Natural killer cell treated with Interleukin-12 subunit alpha and Interleukin-12 subunit beta and Interleukin-15 and Interleukin-18, amount 100 ng/mL, for 72 hours (primary cell): ENCODE measurements around the gene LY9. TPM values are rescaled to one million over a fixed set of nuclear protein-coding genes. Genes with fewer than 3 reads are reported as not detected.

ENCODE experiments used
- ATAC-seq, 2 donors: fragments of 150-1000 bp; cut with Tn5 transposase in 1 of 2; sonication (Bioruptor Pico), chemical (Tn5 transposase) in 1 of 2; 2 replicates each; pipeline ENCODE4 v1.10.0; 2021
- DNase-seq: peaks from one replicate; pipeline ENCODE4 v3.0.0; 2022; ENCODE audit warnings: low spot score
- H3K27ac Mint-ChIP-seq, 2 donors: 1 replicate in 1 of 2; 2 replicates in 1 of 2; pipeline ENCODE4 v1.8.0; 2022; ENCODE audit warnings: mixed read lengths in 2 of 2, mild to moderate bottlenecking in 1 of 2, moderate library complexity in 1 of 2
- H3K27me3 Mint-ChIP-seq, 2 donors: 1 replicate in 1 of 2; 2 replicates in 1 of 2; pipeline ENCODE4 v1.8.0; 2022; ENCODE audit warnings: mixed read lengths in 2 of 2
- H3K36me3 Mint-ChIP-seq: one replicate; pipeline ENCODE4 v1.8.0; 2022; ENCODE audit warnings: mixed read lengths
- H3K4me1 Mint-ChIP-seq, 2 donors: 1 replicate in 1 of 2; 2 replicates in 1 of 2; pipeline ENCODE4 v1.8.0; 2022; ENCODE audit warnings: low read depth in 2 of 2, mixed read lengths in 2 of 2, mild to moderate bottlenecking in 1 of 2
- H3K4me3 Mint-ChIP-seq: one replicate; pipeline ENCODE4 v1.8.0; 2022; ENCODE audit warnings: mixed read lengths
- H3K9me3 Mint-ChIP-seq: 2 replicates; pipeline ENCODE4 v1.8.0; 2022; ENCODE audit warnings: mixed read lengths
- total RNA-seq, 2 donors: library from RNA; stranded (reverse); gene quantifications; one replicate each; pipeline ENCODE4 v1.2.3, GENCODE V29; 2022

The LY9 gene
- total RNA-seq, 2 donors from 2014 or later, result 0.92 to 1.2 TPM

DNA sequence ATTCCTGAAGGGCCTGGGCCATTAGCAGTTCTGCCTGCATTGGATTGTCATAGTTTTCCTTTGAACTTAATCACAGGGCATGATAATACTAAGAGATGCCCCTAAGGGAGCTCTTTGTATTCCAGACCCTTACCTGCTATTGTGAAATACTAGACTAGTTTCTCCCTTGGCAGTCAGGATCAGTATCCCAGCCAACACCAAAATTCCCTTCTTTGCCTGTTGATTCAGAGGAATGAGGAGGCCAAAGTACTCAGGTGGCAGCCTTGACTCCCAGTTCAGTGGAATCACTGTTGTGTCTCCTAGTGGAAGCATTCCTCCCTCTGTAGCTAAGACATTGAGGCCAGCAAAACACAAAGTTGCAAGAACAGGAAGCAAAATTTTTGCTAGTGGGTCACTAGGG lies 36.2 kb upstream of the LY9 start:
- Mint-ChIP-seq H3K4me1 (peaks cover 73 to 75% of the 10 kb centered on the region in 2 donors), H3K9me3 (peaks cover 15% of the 10 kb centered on the region), H3K4me3 (no peak overlapping the region), H3K36me3 (peaks cover 31% of the 10 kb centered on the region), H3K27me3 (no peaks in the 10 kb centered on the region), H3K27ac (peak overlapping the region; percentile 93)
- no peak for DNase-seq
- ATAC-seq, result no peak

DNA sequence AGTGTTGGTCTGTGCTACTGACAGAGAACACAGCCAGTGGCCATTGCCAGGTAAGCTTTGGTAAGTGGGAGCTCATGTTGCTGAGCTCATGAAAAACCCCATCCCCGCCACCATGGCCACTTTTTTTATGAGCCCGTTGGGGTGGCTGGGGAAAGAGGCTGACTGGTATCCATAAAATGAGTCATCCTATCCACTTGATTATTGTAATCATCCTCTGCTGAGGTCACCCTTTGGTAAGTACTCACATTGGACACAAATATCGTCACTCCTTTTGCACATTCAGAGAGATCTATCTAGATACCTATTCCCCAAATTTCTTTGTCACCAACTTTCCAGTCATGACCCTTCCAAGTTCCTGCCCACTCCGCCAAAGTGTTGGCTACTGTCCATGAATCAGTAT lies 34.9 kb upstream of the LY9 start:
- no peaks in the 10 kb centered on the region for H3K27me3 Mint-ChIP-seq
- H3K27ac Mint-ChIP-seq, result peak overlapping the region; percentile 36 to 93
- peak overlapping the region; percentile 11 for H3K4me3 Mint-ChIP-seq
- ATAC-seq (no peak), DNase-seq (no peak)
- peaks cover 36% of the 10 kb centered on the region for H3K36me3 Mint-ChIP-seq
- H3K9me3 Mint-ChIP-seq, result peaks cover 15% of the 10 kb centered on the region
- peaks cover 70 to 71% of the 10 kb centered on the region in 2 donors for H3K4me1 Mint-ChIP-seq

- peak overlapping the region; percentile 36 to 93 for H3K27ac Mint-ChIP-seq
- DNase-seq, result no peak
- no peaks in the 10 kb centered on the region for H3K27me3 Mint-ChIP-seq
- H3K36me3 Mint-ChIP-seq, result peaks cover 40% of the 10 kb centered on the region
- no peak for ATAC-seq
- peak overlapping the region; percentile 11 for H3K4me3 Mint-ChIP-seq
- peaks cover 70% of the 10 kb centered on the region in 2 donors for H3K4me1 Mint-ChIP-seq
- peaks cover 15% of the 10 kb centered on the region for H3K9me3 Mint-ChIP-seq
These were observed 34.1 kb upstream of the LY9 start for GRCh38 chr1:160761886-160762285.

- peaks cover 64 to 67% of the 10 kb centered on the region in 2 donors for H3K4me1 Mint-ChIP-seq
- H3K27me3 Mint-ChIP-seq, result no peaks in the 10 kb centered on the region
- H3K27ac Mint-ChIP-seq, result peak overlapping the region in 1 of 2 donors; percentile 93
- no peak for DNase-seq
- no peak overlapping the region for H3K4me3 Mint-ChIP-seq
- H3K36me3 Mint-ChIP-seq, result peaks cover 37% of the 10 kb centered on the region
- no peak for ATAC-seq
- H3K9me3 Mint-ChIP-seq, result peaks cover 12% of the 10 kb centered on the region
These were observed 32.0 kb upstream of the LY9 start for GRCh38 chr1:160763993-160764392.

DNA sequence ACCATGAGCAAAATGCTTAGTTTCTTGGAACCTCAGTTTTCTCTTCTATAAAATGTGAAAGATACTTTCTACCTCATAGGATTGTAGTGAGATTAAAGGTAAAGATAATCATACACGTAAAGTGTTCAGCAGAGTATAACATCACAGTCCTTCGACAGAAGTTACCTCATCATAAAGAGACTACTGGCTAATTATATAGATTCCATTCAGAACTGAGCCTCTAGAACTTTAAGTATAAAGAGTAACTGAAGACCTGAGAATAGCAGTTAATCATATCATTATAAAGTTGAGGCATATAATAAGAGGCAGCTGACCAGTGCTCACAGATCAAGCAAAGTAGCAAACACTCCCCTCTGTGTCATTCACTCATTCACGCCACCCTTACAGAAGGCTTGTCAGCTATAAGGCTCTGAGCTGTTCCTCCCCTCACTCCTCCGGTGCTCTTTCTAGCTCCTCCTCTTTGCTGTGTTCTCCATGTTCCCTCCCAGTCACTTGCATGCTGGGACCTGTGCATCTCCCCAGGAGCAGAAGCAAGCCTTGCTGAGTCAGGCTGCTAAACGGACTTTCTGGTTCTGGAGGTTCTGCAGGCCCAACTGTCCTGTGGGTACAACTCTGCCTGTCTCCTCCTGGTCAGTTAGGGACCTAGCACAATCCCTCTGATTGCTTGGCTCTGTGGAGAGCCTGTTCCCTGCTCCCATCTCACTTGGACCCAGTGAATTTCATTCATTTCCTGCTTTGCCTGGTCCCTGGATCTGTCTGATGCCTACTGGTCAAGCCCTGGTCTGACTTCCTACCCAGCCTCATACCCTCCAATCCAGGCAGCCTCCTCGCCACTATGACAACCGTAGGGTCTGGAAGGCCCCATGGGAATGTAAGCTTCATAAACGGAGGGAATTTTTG lies 28.3 kb upstream of the LY9 start:
- Mint-ChIP-seq H3K36me3 (peaks cover 25% of the 10 kb centered on the region), H3K4me3 (peak overlapping the region; percentile 91), H3K9me3 (peaks cover 6% of the 10 kb centered on the region), H3K4me1 (peaks cover 65% of the 10 kb centered on the region in 2 donors), H3K27me3 (no peaks in the 10 kb centered on the region), H3K27ac (peak overlapping the region; percentile 97 to 100)
- peak; percentile 82 to 89 for ATAC-seq
- peak; percentile 74 for DNase-seq

GRCh38 chr1:160768295-160768657 lies 27.7 kb upstream of the LY9 start:
- Mint-ChIP-seq H3K27ac (peak overlapping the region; percentile 97 to 100), H3K27me3 (no peaks in the 10 kb centered on the region), H3K4me3 (peak overlapping the region; percentile 91), H3K36me3 (peaks cover 25% of the 10 kb centered on the region), H3K4me1 (peaks cover 59 to 60% of the 10 kb centered on the region in 2 donors), H3K9me3 (peaks cover 6% of the 10 kb centered on the region)
- ATAC-seq, result peak; percentile 88 to 89
- peak; percentile 87 for DNase-seq

DNA sequence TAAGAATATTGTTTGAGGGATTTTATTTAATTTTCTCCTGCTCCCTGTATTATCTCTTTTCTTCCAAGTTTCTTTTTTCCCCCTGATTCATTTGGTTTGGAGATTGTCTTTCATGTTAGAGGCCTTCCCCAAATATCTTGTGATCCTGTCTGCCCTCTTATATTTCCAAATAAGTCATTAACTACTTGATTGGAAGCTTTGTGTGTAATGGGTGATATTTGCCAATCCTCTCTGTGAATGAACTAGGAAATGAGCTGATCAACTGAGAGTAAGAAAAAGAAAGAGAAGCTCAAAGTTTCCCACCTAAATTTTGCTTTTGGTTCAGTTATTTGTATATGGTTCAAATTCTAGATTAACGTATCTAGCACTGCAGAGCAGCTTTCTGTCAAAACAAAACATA lies 23.6 kb upstream of the LY9 start:
- no peak for ATAC-seq
- peaks cover 8% of the 10 kb centered on the region for H3K36me3 Mint-ChIP-seq
- H3K4me1 Mint-ChIP-seq, result peaks cover 53 to 68% of the 10 kb centered on the region in 2 donors
- H3K4me3 Mint-ChIP-seq, result peak overlapping the region; percentile 5
- peak overlapping the region; percentile 62 to 100 for H3K27ac Mint-ChIP-seq
- H3K9me3 Mint-ChIP-seq, result no peaks in the 10 kb centered on the region
- peaks cover 0 to 3% of the 10 kb centered on the region in 2 donors for H3K27me3 Mint-ChIP-seq
- no peak for DNase-seq

GRCh38 chr1:160773093-160773492 lies 22.9 kb upstream of the LY9 start:
- Mint-ChIP-seq H3K36me3 (peaks cover 8% of the 10 kb centered on the region), H3K4me1 (peaks cover 50 to 65% of the 10 kb centered on the region in 2 donors), H3K9me3 (no peaks in the 10 kb centered on the region), H3K4me3 (no peak overlapping the region), H3K27me3 (peaks cover 0 to 3% of the 10 kb centered on the region in 2 donors), H3K27ac (peak overlapping the region; percentile 62 to 75)
- DNase-seq (no peak), ATAC-seq (no peak)

GRCh38 chr1:160774886-160775719 lies 20.9 kb upstream of the LY9 start:
- Mint-ChIP-seq H3K4me1 (peaks cover 41 to 58% of the 10 kb centered on the region in 2 donors), H3K4me3 (peak overlapping the region; percentile 28), H3K27me3 (peaks cover 0 to 3% of the 10 kb centered on the region in 2 donors), H3K27ac (peak overlapping the region; percentile 56 to 75), H3K9me3 (no peaks in the 10 kb centered on the region), H3K36me3 (peaks cover 8% of the 10 kb centered on the region)
- DNase-seq, result no peak
- peak in 1 of 2 donors; percentile 56 for ATAC-seq

DNA sequence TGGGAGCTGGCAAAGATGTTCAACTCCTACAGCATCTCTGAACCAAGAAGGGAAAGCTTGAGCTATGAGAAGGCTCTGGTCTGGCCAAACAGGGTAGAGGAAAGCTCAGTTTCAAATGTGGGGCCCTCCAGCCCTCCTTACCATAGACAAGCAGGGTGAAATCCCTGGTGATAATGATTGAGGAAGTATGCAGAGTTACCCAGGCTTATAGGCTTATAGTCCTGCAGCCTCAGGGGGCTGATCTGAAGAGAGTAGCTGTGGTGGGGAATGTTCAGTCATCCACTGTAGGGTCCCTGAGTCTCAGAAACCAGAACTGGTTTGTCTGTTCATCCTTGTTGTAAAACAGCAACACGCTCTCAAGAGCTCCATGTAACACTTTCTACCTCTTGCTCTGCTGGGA lies 19.8 kb upstream of the LY9 start:
- DNase-seq (no peak), ATAC-seq (no peak)
- Mint-ChIP-seq H3K9me3 (no peaks in the 10 kb centered on the region), H3K27ac (peak overlapping the region; percentile 56 to 75), H3K4me1 (peaks cover 32 to 48% of the 10 kb centered on the region in 2 donors), H3K36me3 (peaks cover 8% of the 10 kb centered on the region), H3K4me3 (no peak overlapping the region), H3K27me3 (peaks cover 0 to 3% of the 10 kb centered on the region in 2 donors)

DNA sequence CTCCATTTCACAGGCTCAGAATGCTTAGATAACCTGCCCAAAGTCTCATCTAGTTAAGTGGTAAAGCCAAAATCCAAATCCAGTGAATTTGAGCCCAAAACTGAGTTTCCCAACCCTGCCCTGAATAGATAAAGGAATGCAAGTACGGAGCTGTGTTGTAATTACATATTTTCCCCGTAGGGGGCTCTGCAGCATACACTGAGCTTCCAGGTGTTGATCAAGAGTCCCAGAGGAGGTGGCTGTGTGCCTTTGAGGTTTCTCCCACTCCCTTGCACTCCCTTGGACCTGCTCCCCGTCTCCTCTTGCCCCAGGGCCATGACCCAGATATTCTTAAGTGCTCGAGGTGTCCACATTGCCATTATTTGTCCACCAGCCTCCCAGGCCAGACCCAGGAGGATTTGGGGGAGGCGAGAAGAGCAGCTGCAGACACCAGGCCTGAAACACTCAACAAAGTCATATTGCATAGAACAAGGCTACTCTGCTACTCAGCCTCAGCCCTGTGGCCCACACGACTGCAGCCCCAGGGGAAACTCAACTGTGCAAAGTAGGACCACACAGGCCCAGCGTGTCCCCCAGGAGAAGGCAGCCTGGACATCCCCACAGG lies 18.4 kb upstream of the LY9 start:
- H3K27ac Mint-ChIP-seq, result peak overlapping the region; percentile 49 to 54
- no peaks in the 10 kb centered on the region for H3K36me3 Mint-ChIP-seq
- H3K4me3 Mint-ChIP-seq, result no peak overlapping the region
- no peaks in the 10 kb centered on the region for H3K9me3 Mint-ChIP-seq
- no peak for DNase-seq
- peaks cover 32 to 47% of the 10 kb centered on the region in 2 donors for H3K4me1 Mint-ChIP-seq
- peak in 1 of 2 donors; percentile 43 for ATAC-seq
- H3K27me3 Mint-ChIP-seq, result peaks cover 0 to 3% of the 10 kb centered on the region in 2 donors

- Mint-ChIP-seq H3K36me3 (no peaks in the 10 kb centered on the region), H3K27me3 (peaks cover 0 to 3% of the 10 kb centered on the region in 2 donors), H3K4me3 (no peak overlapping the region), H3K4me1 (peaks cover 32 to 43% of the 10 kb centered on the region in 2 donors), H3K27ac (peak overlapping the region in 1 of 2 donors; percentile 73), H3K9me3 (no peaks in the 10 kb centered on the region)
- ATAC-seq, result no peak
- no peak for DNase-seq
These were observed 17.0 kb upstream of the LY9 start for GRCh38 chr1:160778976-160779375.

- DNase-seq, result no peak
- H3K36me3 Mint-ChIP-seq, result no peaks in the 10 kb centered on the region
- peaks cover 0 to 1% of the 10 kb centered on the region in 2 donors for H3K27me3 Mint-ChIP-seq
- peaks cover 29 to 37% of the 10 kb centered on the region in 2 donors for H3K4me1 Mint-ChIP-seq
- H3K9me3 Mint-ChIP-seq, result no peaks in the 10 kb centered on the region
- no peak overlapping the region for H3K27ac Mint-ChIP-seq
- H3K4me3 Mint-ChIP-seq, result no peak overlapping the region
- ATAC-seq, result no peak
These were observed 16.2 kb upstream of the LY9 start for GRCh38 chr1:160779626-160780397.
